Trophoblast cell (in vitro differentiated cells and primary cell): Measurements from ENCODE around the gene NRCAM.

Experiments
- DNase-seq, 2 donors: peaks; one replicate each; pipeline ENCODE4 v3.0.0-alpha.2; 2016
- H2AFZ ChIP-seq: 2 replicates; pipeline ENCODE4 v1.6.1; 2013; ENCODE audit warnings: low read length, moderate library complexity, mild to moderate bottlenecking; ENCODE audit not compliant: insufficient read depth, poor library complexity
- H2AK5ac ChIP-seq: 2 replicates; pipeline ENCODE4 v1.6.1; 2013; ENCODE audit warnings: mild to moderate bottlenecking, low read length
- H2BK120ac ChIP-seq: 2 replicates; pipeline ENCODE4 v1.6.1; 2013; ENCODE audit warnings: low read length, mild to moderate bottlenecking, moderate library complexity; ENCODE audit not compliant: insufficient read depth, poor library complexity
- H2BK12ac ChIP-seq: 2 replicates; pipeline ENCODE4 v1.6.1; 2013; ENCODE audit warnings: mild to moderate bottlenecking, low read length, moderate library complexity
- H2BK5ac ChIP-seq: 2 replicates; pipeline ENCODE4 v1.6.1; 2013; ENCODE audit warnings: low read length, low read depth, moderate library complexity, mild to moderate bottlenecking; ENCODE audit not compliant: poor library complexity
- H3K14ac ChIP-seq: 2 replicates; pipeline ENCODE4 v1.6.1; 2013; ENCODE audit warnings: mild to moderate bottlenecking, low read length
- H3K18ac ChIP-seq: 2 replicates; pipeline ENCODE4 v1.6.1; 2013; ENCODE audit warnings: mild to moderate bottlenecking, low read length
- H3K23ac ChIP-seq: 2 replicates; pipeline ENCODE4 v1.6.1; 2013; ENCODE audit warnings: low read length
- H3K27ac ChIP-seq: 2 replicates; pipeline ENCODE4 v1.5.1; 2013; ENCODE audit warnings: low read depth, mild to moderate bottlenecking, inconsistent platforms, low read length, moderate library complexity
- H3K27me3 ChIP-seq: 2 replicates; pipeline ENCODE4 v1.6.1; 2013; ENCODE audit warnings: inconsistent platforms, mild to moderate bottlenecking, low read length, moderate library complexity; ENCODE audit not compliant: insufficient read depth
- H3K36me3 ChIP-seq, 2 experiments: 1 replicate in 1 of 2; 2 replicates in 1 of 2; pipeline ENCODE4 v1.6.1; 2013; ENCODE audit warnings: low read length in 2 of 2, mild to moderate bottlenecking in 2 of 2, moderate library complexity in 1 of 2; ENCODE audit not compliant: insufficient read depth in 2 of 2, control insufficient read depth in 1 of 2
- H3K4ac ChIP-seq: 2 replicates; pipeline ENCODE4 v1.6.1; 2013; ENCODE audit warnings: low read depth, mild to moderate bottlenecking, low read length, moderate library complexity
- H3K4me1 ChIP-seq, 2 experiments: 1 replicate in 1 of 2; 2 replicates in 1 of 2; pipeline ENCODE4 v1.6.1; 2013; ENCODE audit warnings: low read length in 2 of 2, mild to moderate bottlenecking in 2 of 2, moderate library complexity in 1 of 2; ENCODE audit not compliant: insufficient read depth in 2 of 2, control insufficient read depth in 1 of 2
- H3K4me2 ChIP-seq: 2 replicates; pipeline ENCODE4 v1.6.1; 2013; ENCODE audit warnings: inconsistent platforms, mild to moderate bottlenecking, low read length, moderate library complexity
- H3K4me3 ChIP-seq: 2 replicates; pipeline ENCODE4 v1.5.1; 2013; ENCODE audit warnings: mild to moderate bottlenecking, low read depth, low read length, inconsistent platforms
- H3K79me1 ChIP-seq: one replicate; pipeline ENCODE4 v1.6.1; 2013; ENCODE audit warnings: low read length
- H3K79me2 ChIP-seq: 2 replicates; pipeline ENCODE4 v1.6.1; 2013; ENCODE audit warnings: low read length, mild to moderate bottlenecking; ENCODE audit not compliant: control insufficient read depth, insufficient read depth, poor library complexity
- H3K9ac ChIP-seq: 2 replicates; pipeline ENCODE4 v1.6.1; 2013; ENCODE audit warnings: mild to moderate bottlenecking, low read length
- H3K9me3 ChIP-seq: 2 replicates; pipeline ENCODE4 v1.6.1; 2013; ENCODE audit warnings: low read depth, mild to moderate bottlenecking, control low read depth, inconsistent platforms, low read length; ENCODE audit not compliant: insufficient read depth
- H4K12ac ChIP-seq: 2 replicates; pipeline ENCODE4 v1.6.1; 2013; ENCODE audit warnings: low read depth, mild to moderate bottlenecking, low read length, moderate library complexity
- H4K8ac ChIP-seq: 2 replicates; pipeline ENCODE4 v1.6.1; 2013; ENCODE audit warnings: low read depth, mild to moderate bottlenecking, low read length, moderate library complexity
- H4K91ac ChIP-seq: one replicate; pipeline ENCODE4 v1.6.1; 2013; ENCODE audit warnings: low read depth, mild to moderate bottlenecking, low read length, moderate library complexity
- WGBS: extraction: QIAGEN DNeasy Blood & Tissue Kit; methylation state at CpG from one replicate; pipeline ENCODE4 v1.1.7; 2013; ENCODE audit warnings: missing lambda C conversion rate; ENCODE audit not compliant: insufficient read length, insufficient coverage; ENCODE audit errors: extremely low coverage; 5-methylcytosine and 5-hydroxymethylcytosine counted together

Gene NRCAM

DNA sequence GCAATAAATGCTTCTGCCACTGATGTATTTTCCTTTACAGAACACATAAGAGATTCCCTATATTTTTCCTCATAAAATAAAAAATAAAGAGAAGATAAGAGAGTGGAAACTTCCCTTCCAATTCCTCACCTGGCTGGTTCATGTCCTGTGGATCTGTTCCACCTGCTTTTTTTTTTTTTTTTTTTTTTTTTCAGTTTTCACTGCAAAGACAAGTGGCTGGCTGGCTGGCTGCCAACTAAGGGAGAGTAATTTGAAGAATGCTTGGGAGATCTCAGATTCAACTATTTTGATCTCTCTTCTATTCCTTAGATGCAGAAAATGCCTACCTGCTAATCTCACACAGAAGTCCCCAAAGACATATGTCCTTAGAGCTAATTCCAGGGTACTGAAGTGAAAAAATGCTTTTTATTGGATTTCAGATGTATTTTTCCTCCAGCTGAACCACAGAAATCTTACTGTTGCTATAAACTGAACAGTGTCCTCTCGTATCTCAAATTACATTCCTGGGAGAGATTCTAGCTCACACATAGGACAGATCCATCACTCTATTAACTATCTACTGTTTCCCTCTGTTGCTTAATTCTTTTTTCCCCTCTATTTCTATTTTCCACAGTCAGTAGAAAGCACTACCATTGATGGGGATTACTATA, 120.8 kb downstream of the NRCAM start:
- Histone ChIP-seq H3K36me3 (no peaks in the 10 kb centered on the region), H3K9me3 (no peaks in the 10 kb centered on the region), H3K4ac (no peak overlapping the region), H2BK5ac (no peak overlapping the region), H3K4me1 (peaks cover 0 to 4% of the 10 kb centered on the region in 2 experiments), H2AFZ (no peak overlapping the region), H3K18ac (no peak overlapping the region), H3K14ac (no peak overlapping the region), H2BK120ac (no peak overlapping the region), H4K91ac (no peak overlapping the region), H2AK5ac (no peak overlapping the region), H3K27ac (no peak overlapping the region), H3K4me2 (no peak overlapping the region), H4K12ac (no peak overlapping the region), H3K9ac (no peak overlapping the region), H3K4me3 (no peak overlapping the region), H2BK12ac (no peak overlapping the region), H3K79me1 (peaks cover 3% of the 10 kb centered on the region), H3K79me2 (no peaks in the 10 kb centered on the region), H3K23ac (no peak overlapping the region), H4K8ac (no peak overlapping the region), H3K27me3 (no peaks in the 10 kb centered on the region)
- peak; percentile 6 to 24 for DNase-seq
- WGBS = no CpG with 5 or more reads among the region's 1 CpG

DNA sequence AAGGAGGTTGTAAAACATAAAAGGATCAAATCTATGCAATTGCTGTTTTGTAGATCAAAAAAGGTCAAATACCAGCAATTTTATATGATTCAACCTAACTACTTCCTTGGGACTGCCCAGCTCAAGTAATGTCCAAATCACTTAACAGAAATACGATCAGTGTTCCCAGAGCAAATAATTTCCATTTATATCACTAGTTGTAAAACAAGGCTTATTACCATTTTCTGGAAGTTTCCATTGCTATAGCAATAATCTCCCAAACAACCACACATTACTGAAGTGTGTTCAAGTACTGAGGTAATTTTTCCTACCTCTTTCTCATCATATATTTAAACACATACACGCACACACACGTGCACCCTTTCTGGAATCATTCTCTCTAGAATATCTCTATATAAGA, 123.3 kb downstream of the NRCAM start:
- Histone ChIP-seq H4K12ac (no peak overlapping the region), H2AK5ac (no peak overlapping the region), H3K27ac (no peak overlapping the region), H2BK5ac (no peak overlapping the region), H3K14ac (no peak overlapping the region), H3K79me2 (no peaks in the 10 kb centered on the region), H3K27me3 (no peaks in the 10 kb centered on the region), H3K4me1 (no peaks in the 10 kb centered on the region), H3K9ac (no peak overlapping the region), H3K4me2 (no peak overlapping the region), H4K8ac (no peak overlapping the region), H3K18ac (no peak overlapping the region), H3K23ac (no peak overlapping the region), H3K9me3 (no peaks in the 10 kb centered on the region), H4K91ac (no peak overlapping the region), H2BK120ac (no peak overlapping the region), H3K4me3 (no peak overlapping the region), H3K4ac (no peak overlapping the region), H3K79me1 (no peaks in the 10 kb centered on the region), H2BK12ac (no peak overlapping the region), H2AFZ (no peak overlapping the region), H3K36me3 (no peaks in the 10 kb centered on the region)
- WGBS = 100% methylated on average over 2 of the region's 3 CpGs
- DNase-seq = no peak

DNA sequence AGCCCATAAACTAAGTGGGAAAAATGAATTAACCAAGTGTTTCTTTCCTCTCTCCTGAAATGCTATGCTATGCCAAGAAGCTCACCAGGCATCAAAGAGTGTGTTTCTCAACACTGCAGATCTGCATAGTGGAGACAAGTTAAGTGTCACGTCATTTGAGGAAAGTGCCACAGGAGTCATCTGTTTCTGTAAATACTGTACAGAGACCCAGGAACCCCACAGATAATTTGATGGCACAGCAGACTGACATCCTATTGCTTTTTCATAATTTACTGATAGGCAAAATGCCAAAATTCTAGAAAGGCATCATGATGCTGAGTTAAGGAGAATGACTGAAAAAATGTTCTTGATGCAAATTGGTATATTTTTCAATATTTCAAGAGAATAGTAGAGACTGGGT, 124.3 kb downstream of the NRCAM start:
- H3K27ac ChIP-seq = no peak overlapping the region
- WGBS = no CpG with 5 or more reads among the region's 1 CpG
- no peak overlapping the region for H2AK5ac ChIP-seq

DNA sequence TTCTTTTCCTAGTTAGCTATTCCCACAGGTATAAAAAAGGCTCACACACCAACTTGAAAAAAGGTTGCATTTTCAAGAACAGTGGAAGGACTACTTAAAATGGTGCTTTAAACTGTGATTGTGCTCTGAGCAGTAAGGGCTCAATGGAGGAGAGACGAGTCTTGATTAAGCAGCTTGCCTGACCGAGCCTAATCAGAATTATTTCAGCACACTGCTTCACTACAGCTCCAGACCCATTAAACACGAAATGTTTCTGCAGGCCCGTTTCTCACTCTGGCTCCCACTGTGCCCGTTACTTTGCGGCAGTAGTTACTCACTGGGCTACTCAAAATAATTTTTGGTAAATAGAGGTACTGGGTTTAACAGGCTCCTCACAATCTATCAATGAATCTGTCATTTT, 126.0 kb downstream of the NRCAM start:
- Histone ChIP-seq H4K91ac (no peak overlapping the region), H2AFZ (no peak overlapping the region), H2BK12ac (no peak overlapping the region), H3K4me1 (no peaks in the 10 kb centered on the region), H3K18ac (no peak overlapping the region), H3K79me1 (no peaks in the 10 kb centered on the region), H3K79me2 (no peaks in the 10 kb centered on the region), H2BK5ac (no peak overlapping the region), H4K12ac (no peak overlapping the region), H3K27me3 (no peaks in the 10 kb centered on the region), H3K4ac (no peak overlapping the region), H3K4me2 (no peak overlapping the region), H3K23ac (no peak overlapping the region), H2BK120ac (no peak overlapping the region), H3K9me3 (no peaks in the 10 kb centered on the region), H3K9ac (no peak overlapping the region), H3K4me3 (no peak overlapping the region), H4K8ac (no peak overlapping the region), H3K14ac (no peak overlapping the region), H3K36me3 (no peaks in the 10 kb centered on the region), H3K27ac (no peak overlapping the region), H2AK5ac (no peak overlapping the region)
- no CpG with 5 or more reads among the region's 6 CpGs for WGBS
- DNase-seq = no peak

More for the DNA sequence above, 124.3 kb downstream of the NRCAM start:
- Histone ChIP-seq H3K9ac (no peak overlapping the region), H4K91ac (no peak overlapping the region), H3K79me1 (no peaks in the 10 kb centered on the region), H3K36me3 (no peaks in the 10 kb centered on the region), H2BK5ac (no peak overlapping the region), H3K27me3 (no peaks in the 10 kb centered on the region), H3K79me2 (no peaks in the 10 kb centered on the region), H2BK120ac (no peak overlapping the region), H3K9me3 (no peaks in the 10 kb centered on the region), H4K8ac (no peak overlapping the region), H2BK12ac (no peak overlapping the region), H2AFZ (no peak overlapping the region), H3K4me1 (no peaks in the 10 kb centered on the region), H4K12ac (no peak overlapping the region), H3K18ac (no peak overlapping the region), H3K4ac (no peak overlapping the region), H3K23ac (no peak overlapping the region), H3K14ac (no peak overlapping the region), H3K4me2 (no peak overlapping the region), H3K4me3 (no peak overlapping the region)
- DNase-seq = no peak
